PFSK-1 (cell line): ENCODE data around the gene ADORA2B.

ENCODE experiments used
- FOXP2 ChIP-seq: optimal IDR thresholded peaks from 2 replicates; pipeline ENCODE3; 2011; ENCODE audit warnings: borderline replicate concordance, control low read depth, inconsistent platforms; ENCODE audit not compliant: insufficient read depth; ENCODE audit errors: extremely low read length, extremely low read depth
- POLR2AphosphoS5 ChIP-seq: IDR thresholded peaks from 2 replicates; pipeline ENCODE4 v1.6.1; 2012; ENCODE audit warnings: low read depth, mild to moderate bottlenecking, control low read depth, low read length, moderate library complexity
- REST ChIP-seq, 2 experiments: IDR thresholded peaks; 2 replicates each; pipeline versions ENCODE4 v1.6.1 to v1.8.0; 2011 to 2012; ENCODE audit warnings: low read depth in 2 of 2, low read length in 2 of 2, control low read depth in 1 of 2, inconsistent platforms in 1 of 2, mild to moderate bottlenecking in 1 of 2, moderate library complexity in 1 of 2; ENCODE audit not compliant: insufficient read depth in 1 of 2
- SIN3A ChIP-seq: IDR thresholded peaks from 2 replicates; pipeline ENCODE4 v1.6.1; 2012; ENCODE audit warnings: mild to moderate bottlenecking, low read length, moderate library complexity, borderline replicate concordance; ENCODE audit not compliant: insufficient read depth
- TAF1 ChIP-seq: IDR thresholded peaks from 2 replicates; pipeline ENCODE4 v1.6.1; 2012; ENCODE audit warnings: low read length, control low read depth, borderline replicate concordance; ENCODE audit not compliant: insufficient read depth

Gene ADORA2B

DNA sequence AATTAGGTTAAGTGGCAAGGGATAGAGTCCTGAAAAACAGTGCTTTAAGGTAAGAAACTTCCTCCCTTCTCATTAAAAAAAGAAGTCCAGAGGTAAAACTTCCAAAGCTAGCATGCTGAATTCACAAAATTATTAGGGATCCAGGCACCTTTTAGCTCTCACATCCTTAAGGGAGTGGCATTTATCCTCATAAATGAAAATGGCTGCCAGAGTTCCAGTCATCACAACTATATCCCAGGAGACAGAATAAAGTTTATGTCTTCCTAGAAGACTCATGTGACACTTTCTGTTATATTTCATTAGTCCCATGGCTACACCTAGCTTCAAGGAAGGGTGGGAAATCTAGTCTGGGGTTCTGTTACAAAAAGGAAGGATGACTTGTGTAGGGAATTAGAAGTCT lies 23.3 kb upstream of the ADORA2B start:
- no peak for TF ChIP-seq FOXP2
- TF ChIP-seq SIN3A, result no peak
- TF ChIP-seq TAF1, result no peak
- TF ChIP-seq REST (IDR thresholded peaks at IDR 0.05; ENCODE audit: insufficient read depth in 1 of 2, low read depth in 2 of 2, low read length in 2 of 2), result no peak
- TF ChIP-seq POLR2AphosphoS5, result no peak

- no peak for TF ChIP-seq SIN3A
- TF ChIP-seq FOXP2, result no peak
- no peak for TF ChIP-seq TAF1
- no peak for TF ChIP-seq POLR2AphosphoS5
- no peak for TF ChIP-seq REST (IDR thresholded peaks at IDR 0.05; ENCODE audit: insufficient read depth in 1 of 2, low read depth in 2 of 2, low read length in 2 of 2)
These were observed 22.3 kb upstream of the ADORA2B start for GRCh38 chr17:15922586-15922985.

GRCh38 chr17:15926039-15926740 lies 18.7 kb upstream of the ADORA2B start:
- TF ChIP-seq REST (IDR thresholded peaks at IDR 0.05; ENCODE audit: insufficient read depth in 1 of 2, low read depth in 2 of 2, low read length in 2 of 2), result no peak
- TF ChIP-seq FOXP2, result no peak
- TF ChIP-seq SIN3A, result no peak
- no peak for TF ChIP-seq POLR2AphosphoS5
- no peak for TF ChIP-seq TAF1

DNA sequence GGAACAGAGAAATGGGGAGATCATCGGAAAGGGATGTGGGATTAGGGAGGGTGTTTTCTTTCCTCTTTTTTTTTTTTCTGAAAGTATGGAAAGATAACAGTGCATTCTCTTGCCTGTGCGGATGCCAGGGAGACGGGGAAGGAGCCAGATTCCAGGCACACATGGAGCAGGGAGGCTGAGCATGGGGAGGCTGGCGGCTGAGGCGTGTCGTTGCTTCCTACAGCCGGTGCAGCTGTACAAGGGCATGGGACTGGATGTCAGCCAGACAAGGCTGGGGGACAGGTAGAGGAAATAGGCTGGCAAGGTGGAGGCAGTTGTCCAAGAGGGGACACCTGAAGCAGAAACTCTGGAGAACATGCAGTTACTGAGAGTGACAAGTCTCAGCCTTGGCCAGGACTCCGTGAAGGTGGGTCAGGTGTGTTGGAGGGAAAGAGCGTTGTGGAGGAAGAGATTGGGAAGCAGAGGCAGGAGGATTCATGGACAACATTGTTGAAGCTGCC lies 16.6 kb upstream of the ADORA2B start:
- TF ChIP-seq SIN3A, result no peak
- no peak for TF ChIP-seq FOXP2
- no peak for TF ChIP-seq REST (IDR thresholded peaks at IDR 0.05; ENCODE audit: insufficient read depth in 1 of 2, low read depth in 2 of 2, low read length in 2 of 2)
- TF ChIP-seq POLR2AphosphoS5, result no peak
- TF ChIP-seq TAF1, result no peak

DNA sequence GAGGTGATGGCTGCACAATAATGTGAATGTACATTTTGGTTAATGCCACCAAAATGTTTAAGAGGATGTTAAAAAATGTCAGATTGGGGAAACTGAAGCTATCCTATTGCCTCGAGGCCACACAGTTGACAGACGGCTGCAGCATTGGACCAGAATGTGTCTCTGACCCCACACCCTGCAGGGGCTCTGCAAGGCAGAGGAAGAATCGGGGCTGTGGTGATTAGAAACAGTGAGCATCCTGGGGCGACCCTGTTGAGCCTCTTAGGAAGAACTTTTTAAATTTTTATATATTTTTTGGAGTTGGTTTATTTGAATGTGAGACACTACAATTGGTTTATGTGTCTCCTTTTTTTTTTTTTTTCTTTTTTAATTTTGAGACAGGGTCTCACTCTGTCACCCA lies 15.0 kb upstream of the ADORA2B start:
- TF ChIP-seq POLR2AphosphoS5, result no peak
